ENCODE results near the gene NYNRIN.
"Not testable (repeated sequence)": the region's sequence is repeated elsewhere in the genome, so short reads cannot be mapped to it uniquely, and the experiment has no call there.

The NYNRIN gene

DNA sequence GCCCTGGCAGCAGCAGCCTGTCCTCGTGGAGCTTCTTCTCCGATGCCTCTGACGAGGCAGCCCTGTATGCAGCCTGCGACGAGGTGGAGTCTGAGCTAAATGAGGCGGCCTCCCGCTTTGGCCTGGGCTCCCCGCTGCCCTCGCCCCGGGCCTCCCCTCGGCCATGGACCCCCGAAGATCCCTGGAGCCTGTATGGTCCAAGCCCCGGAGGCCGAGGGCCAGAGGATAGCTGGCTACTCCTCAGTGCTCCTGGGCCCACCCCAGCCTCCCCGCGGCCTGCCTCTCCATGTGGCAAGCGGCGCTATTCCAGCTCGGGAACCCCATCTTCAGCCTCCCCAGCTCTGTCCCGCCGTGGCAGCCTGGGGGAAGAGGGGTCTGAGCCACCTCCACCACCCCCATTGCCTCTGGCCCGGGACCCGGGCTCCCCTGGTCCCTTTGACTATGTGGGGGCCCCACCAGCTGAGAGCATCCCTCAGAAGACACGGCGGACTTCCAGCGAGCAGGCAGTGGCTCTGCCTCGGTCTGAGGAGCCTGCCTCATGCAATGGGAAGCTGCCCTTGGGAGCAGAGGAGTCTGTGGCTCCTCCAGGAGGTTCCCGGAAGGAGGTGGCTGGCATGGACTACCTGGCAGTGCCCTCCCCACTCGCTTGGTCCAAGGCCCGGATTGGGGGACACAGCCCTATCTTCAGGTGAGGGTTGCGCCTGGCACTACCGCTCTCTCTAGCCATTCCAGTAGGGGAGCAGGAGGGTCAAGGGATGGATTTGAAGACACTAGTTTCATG lies 28.7 kb upstream of the NYNRIN start:
- peaks cover 21% of the 10 kb centered on the region in 2 donors for H3K36me3 ChIP-seq (ENCODE audit: control insufficient read depth in 2 of 2, insufficient read depth in 2 of 2, low read length in 2 of 2)
- no peak overlapping the region for H3K9ac ChIP-seq (ENCODE audit: low read length in 2 of 2)
- H3K9me3 ChIP-seq (ENCODE audit: control insufficient read depth in 2 of 2, low read length in 2 of 2) = no peaks in the 10 kb centered on the region
- H3K4me3 ChIP-seq (ENCODE audit: low read length in 2 of 2) = peak overlapping the region in 1 of 2 donors; percentile 3
- no peaks in the 10 kb centered on the region for H3K27me3 ChIP-seq (ENCODE audit: control insufficient read depth in 1 of 2, insufficient read depth in 2 of 2, low read length in 2 of 2)
- peaks cover 39% of the 10 kb centered on the region for H3K4me1 ChIP-seq (ENCODE audit: control insufficient read depth, insufficient read depth, low read length)
- peak overlapping the region; percentile 99 for H3K27ac ChIP-seq (ENCODE audit: low read length)

- Histone ChIP-seq H3K36me3 (ENCODE audit: control insufficient read depth in 2 of 2, insufficient read depth in 2 of 2, low read length in 2 of 2) (peaks cover 24% of the 10 kb centered on the region in 2 donors), H3K27me3 (ENCODE audit: control insufficient read depth in 1 of 2, insufficient read depth in 2 of 2, low read length in 2 of 2) (no peaks in the 10 kb centered on the region), H3K27ac (ENCODE audit: low read length) (no peak overlapping the region), H3K9me3 (ENCODE audit: control insufficient read depth in 2 of 2, low read length in 2 of 2) (no peaks in the 10 kb centered on the region), H3K9ac (ENCODE audit: low read length in 2 of 2) (no peak overlapping the region), H3K4me3 (ENCODE audit: low read length in 2 of 2) (no peak overlapping the region), H3K4me1 (ENCODE audit: control insufficient read depth, insufficient read depth, low read length) (peaks cover 39% of the 10 kb centered on the region)
Observed at GRCh38 chr14:24370748-24371147, 28.1 kb upstream of the NYNRIN start.

GRCh38 chr14:24371605-24372004 lies 27.2 kb upstream of the NYNRIN start:
- H3K27me3 ChIP-seq (ENCODE audit: control insufficient read depth in 1 of 2, insufficient read depth in 2 of 2, low read length in 2 of 2); H3K27ac ChIP-seq (ENCODE audit: low read length); H3K9ac ChIP-seq (ENCODE audit: low read length in 2 of 2); H3K4me3 ChIP-seq (ENCODE audit: low read length in 2 of 2); H3K9me3 ChIP-seq (ENCODE audit: control insufficient read depth in 2 of 2, low read length in 2 of 2): not testable (repeated sequence)
- Histone ChIP-seq H3K36me3 (ENCODE audit: control insufficient read depth in 2 of 2, insufficient read depth in 2 of 2, low read length in 2 of 2) (peaks cover 24 to 29% of the 10 kb centered on the region in 2 donors), H3K4me1 (ENCODE audit: control insufficient read depth, insufficient read depth, low read length) (peaks cover 32% of the 10 kb centered on the region)

GRCh38 chr14:24372701-24373416 lies 25.9 kb upstream of the NYNRIN start:
- Histone ChIP-seq H3K27me3 (ENCODE audit: control insufficient read depth in 1 of 2, insufficient read depth in 2 of 2, low read length in 2 of 2) (no peaks in the 10 kb centered on the region), H3K9me3 (ENCODE audit: control insufficient read depth in 2 of 2, low read length in 2 of 2) (no peaks in the 10 kb centered on the region), H3K27ac (ENCODE audit: low read length) (no peak overlapping the region), H3K9ac (ENCODE audit: low read length in 2 of 2) (no peak overlapping the region), H3K4me1 (ENCODE audit: control insufficient read depth, insufficient read depth, low read length) (peaks cover 24% of the 10 kb centered on the region), H3K36me3 (ENCODE audit: control insufficient read depth in 2 of 2, insufficient read depth in 2 of 2, low read length in 2 of 2) (peaks cover 26 to 36% of the 10 kb centered on the region in 2 donors), H3K4me3 (ENCODE audit: low read length in 2 of 2) (no peak overlapping the region)

DNA sequence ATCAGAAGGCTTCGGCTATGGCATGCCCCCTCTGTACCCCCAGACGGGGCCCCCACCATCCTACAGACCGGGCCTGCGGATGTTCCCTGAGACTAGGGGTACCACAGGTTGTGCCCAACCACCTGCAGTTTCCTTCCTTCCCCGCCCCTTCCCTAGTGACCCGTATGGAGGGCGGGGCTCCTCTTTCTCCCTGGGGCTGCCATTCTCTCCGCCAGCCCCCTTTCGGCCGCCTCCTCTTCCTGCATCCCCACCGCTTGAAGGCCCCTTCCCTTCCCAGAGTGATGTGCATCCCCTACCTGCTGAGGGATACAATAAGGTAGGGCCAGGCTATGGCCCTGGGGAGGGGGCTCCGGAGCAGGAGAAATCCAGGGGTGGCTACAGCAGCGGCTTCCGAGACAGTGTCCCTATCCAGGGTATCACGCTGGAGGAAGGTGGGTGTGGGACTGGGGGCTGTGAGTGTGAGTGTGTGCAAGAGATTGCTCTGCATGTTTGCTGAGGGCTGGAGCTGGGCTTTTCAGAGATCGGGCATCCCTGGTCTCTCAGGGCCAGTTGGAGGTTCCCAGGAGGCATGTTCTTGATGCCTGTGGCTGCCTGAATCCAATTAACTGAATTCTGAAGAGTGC lies 22.2 kb upstream of the NYNRIN start:
- peaks cover 7% of the 10 kb centered on the region for H3K4me1 ChIP-seq (ENCODE audit: control insufficient read depth, insufficient read depth, low read length)
- H3K27ac ChIP-seq (ENCODE audit: low read length) = no peak overlapping the region
- H3K36me3 ChIP-seq (ENCODE audit: control insufficient read depth in 2 of 2, insufficient read depth in 2 of 2, low read length in 2 of 2) = peaks cover 23 to 36% of the 10 kb centered on the region in 2 donors
- H3K4me3 ChIP-seq (ENCODE audit: low read length in 2 of 2) = no peak overlapping the region
- H3K27me3 ChIP-seq (ENCODE audit: control insufficient read depth in 1 of 2, insufficient read depth in 2 of 2, low read length in 2 of 2) = no peaks in the 10 kb centered on the region
- no peak overlapping the region for H3K9ac ChIP-seq (ENCODE audit: low read length in 2 of 2)
- H3K9me3 ChIP-seq (ENCODE audit: control insufficient read depth in 2 of 2, low read length in 2 of 2) = no peaks in the 10 kb centered on the region

DNA sequence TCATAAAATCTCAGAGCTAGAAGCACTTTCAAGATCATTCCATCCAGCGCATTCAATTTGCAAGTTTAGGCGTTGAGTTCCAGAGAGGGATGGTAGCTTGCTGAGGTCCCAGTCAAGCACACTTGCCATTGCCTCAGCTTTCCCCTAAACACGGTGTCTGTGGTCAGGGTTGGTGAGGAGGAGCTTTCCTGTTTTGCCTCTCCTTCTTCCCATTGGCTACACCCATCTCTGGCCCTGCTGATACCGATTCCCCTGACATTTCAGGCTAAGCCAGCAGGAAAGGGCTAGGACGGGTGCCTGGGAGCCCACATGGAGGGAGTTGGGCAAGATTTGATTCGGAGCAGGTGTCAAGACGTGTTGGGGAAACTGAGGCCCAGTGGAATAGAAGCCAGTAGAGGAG lies 21.7 kb upstream of the NYNRIN start:
- H3K9ac ChIP-seq (ENCODE audit: low read length in 2 of 2) = no peak overlapping the region
- H3K4me3 ChIP-seq (ENCODE audit: low read length in 2 of 2) = no peak overlapping the region
- H3K9me3 ChIP-seq (ENCODE audit: control insufficient read depth in 2 of 2, low read length in 2 of 2) = no peaks in the 10 kb centered on the region
- no peaks in the 10 kb centered on the region for H3K27me3 ChIP-seq (ENCODE audit: control insufficient read depth in 1 of 2, insufficient read depth in 2 of 2, low read length in 2 of 2)
- H3K4me1 ChIP-seq (ENCODE audit: control insufficient read depth, insufficient read depth, low read length) = peaks cover 7% of the 10 kb centered on the region
- peaks cover 21 to 36% of the 10 kb centered on the region in 2 donors for H3K36me3 ChIP-seq (ENCODE audit: control insufficient read depth in 2 of 2, insufficient read depth in 2 of 2, low read length in 2 of 2)
- H3K27ac ChIP-seq (ENCODE audit: low read length) = no peak overlapping the region

GRCh38 chr14:24377657-24378056 lies 21.1 kb upstream of the NYNRIN start:
- Histone ChIP-seq H3K4me1 (ENCODE audit: control insufficient read depth, insufficient read depth, low read length) (peaks cover 7% of the 10 kb centered on the region), H3K9me3 (ENCODE audit: control insufficient read depth in 2 of 2, low read length in 2 of 2) (no peaks in the 10 kb centered on the region), H3K36me3 (ENCODE audit: control insufficient read depth in 2 of 2, insufficient read depth in 2 of 2, low read length in 2 of 2) (peaks cover 19 to 35% of the 10 kb centered on the region in 2 donors), H3K9ac (ENCODE audit: low read length in 2 of 2) (no peak overlapping the region), H3K27ac (ENCODE audit: low read length) (no peak overlapping the region), H3K4me3 (ENCODE audit: low read length in 2 of 2) (no peak overlapping the region), H3K27me3 (ENCODE audit: control insufficient read depth in 1 of 2, insufficient read depth in 2 of 2, low read length in 2 of 2) (no peaks in the 10 kb centered on the region)

- H3K36me3 ChIP-seq (ENCODE audit: control insufficient read depth in 2 of 2, insufficient read depth in 2 of 2, low read length in 2 of 2) = peaks cover 15 to 28% of the 10 kb centered on the region in 2 donors
- H3K4me1 ChIP-seq (ENCODE audit: control insufficient read depth, insufficient read depth, low read length) = peaks cover 7% of the 10 kb centered on the region
- no peak overlapping the region for H3K9ac ChIP-seq (ENCODE audit: low read length in 2 of 2)
- no peak overlapping the region for H3K27ac ChIP-seq (ENCODE audit: low read length)
- no peak overlapping the region for H3K4me3 ChIP-seq (ENCODE audit: low read length in 2 of 2)
- H3K27me3 ChIP-seq (ENCODE audit: control insufficient read depth in 1 of 2, insufficient read depth in 2 of 2, low read length in 2 of 2) = no peaks in the 10 kb centered on the region
- no peaks in the 10 kb centered on the region for H3K9me3 ChIP-seq (ENCODE audit: control insufficient read depth in 2 of 2, low read length in 2 of 2)
Observed at GRCh38 chr14:24378327-24378726, 20.5 kb upstream of the NYNRIN start.

GRCh38 chr14:24378981-24379906 lies 19.6 kb upstream of the NYNRIN start:
- Histone ChIP-seq H3K9ac (ENCODE audit: low read length in 2 of 2) (no peak overlapping the region), H3K27ac (ENCODE audit: low read length) (no peak overlapping the region), H3K27me3 (ENCODE audit: control insufficient read depth in 1 of 2, insufficient read depth in 2 of 2, low read length in 2 of 2) (peaks cover 0 to 3% of the 10 kb centered on the region in 2 donors)

More at GRCh38 chr14:24378981-24379906, 19.6 kb upstream of the NYNRIN start:
- no peaks in the 10 kb centered on the region for H3K9me3 ChIP-seq (ENCODE audit: control insufficient read depth in 2 of 2, low read length in 2 of 2)
- peaks cover 7% of the 10 kb centered on the region for H3K4me1 ChIP-seq (ENCODE audit: control insufficient read depth, insufficient read depth, low read length)
- H3K4me3 ChIP-seq (ENCODE audit: low read length in 2 of 2) = no peak overlapping the region
- peaks cover 6 to 24% of the 10 kb centered on the region in 2 donors for H3K36me3 ChIP-seq (ENCODE audit: control insufficient read depth in 2 of 2, insufficient read depth in 2 of 2, low read length in 2 of 2)
